Progenitor cell of endocrine pancreas (in vitro differentiated cells): ENCODE results near the gene SAXO1. TPM values are rescaled to one million over a fixed set of nuclear protein-coding genes. Genes with fewer than 3 reads are reported as not detected.

Source experiments
- DNase-seq: peaks from one replicate; pipeline ENCODE4 v3.0.0; 2021; ENCODE audit warnings: low spot score; ENCODE audit not compliant: unreplicated experiment
- H3K27ac Mint-ChIP-seq: 2 replicates; pipeline ENCODE4 v1.8.0; 2021; ENCODE audit warnings: mild to moderate bottlenecking, moderate library complexity, mixed read lengths
- H3K27me3 Mint-ChIP-seq: 2 replicates; pipeline ENCODE4 v1.8.0; 2021; ENCODE audit warnings: mixed read lengths
- H3K36me3 Mint-ChIP-seq: 2 replicates; pipeline ENCODE4 v1.8.0; 2022; ENCODE audit warnings: mixed read lengths; ENCODE audit not compliant: insufficient read depth
- H3K4me1 Mint-ChIP-seq: 2 replicates; pipeline ENCODE4 v1.8.0; 2021; ENCODE audit warnings: low read depth, mixed read lengths
- H3K4me3 Mint-ChIP-seq: 2 replicates; pipeline ENCODE4 v1.8.0; 2021; ENCODE audit warnings: low read depth, mild to moderate bottlenecking, moderate library complexity, mixed read lengths
- H3K9me3 Mint-ChIP-seq: 2 replicates; pipeline ENCODE4 v1.8.0; 2021; ENCODE audit warnings: low read depth, mixed read lengths
- total RNA-seq: library from RNA; stranded (reverse); gene quantifications from 2 replicates; pipeline ENCODE4 v1.2.1, GENCODE V29; 2021
- TF ChIP-seq, protein P1 (sequence below): fragments of 200-600 bp; sonication (generic); IDR thresholded peaks from one replicate; pipeline ENCODE4 v1.5.0; 2021; ENCODE audit warnings: antibody characterized with exemption, mild to moderate bottlenecking; ENCODE audit not compliant: unreplicated experiment

SAXO1 gene
- total RNA-seq, 1 donor from 2014 or later = not detected

DNA sequence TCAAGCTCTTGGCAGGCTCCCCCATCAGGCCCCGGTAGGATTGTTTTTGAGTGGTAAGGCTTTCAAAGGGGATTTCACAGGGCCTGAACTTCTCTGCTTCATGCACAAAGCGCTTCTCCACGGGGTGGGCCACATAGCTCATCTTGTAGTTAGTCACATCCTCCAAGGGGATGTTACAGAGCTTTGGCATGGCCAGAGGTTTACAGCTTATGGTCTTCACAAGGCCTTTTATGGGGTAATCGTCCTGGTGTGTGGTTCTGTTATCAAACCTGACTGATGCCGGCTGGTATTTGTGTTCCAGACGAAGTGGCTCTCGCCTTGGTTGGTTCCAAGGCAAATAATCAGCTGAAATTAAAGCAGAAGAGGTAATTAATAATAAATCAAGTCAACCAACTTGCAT lies 104.3 kb downstream of the SAXO1 start:
- Mint-ChIP-seq H3K9me3 (no peaks in the 10 kb centered on the region), H3K36me3 (no peaks in the 10 kb centered on the region), H3K4me1 (no peaks in the 10 kb centered on the region), H3K27me3 (no peaks in the 10 kb centered on the region), H3K27ac (no peak overlapping the region), H3K4me3 (no peak overlapping the region)
- DNase-seq = no peak
- TF ChIP-seq, protein P1, sequence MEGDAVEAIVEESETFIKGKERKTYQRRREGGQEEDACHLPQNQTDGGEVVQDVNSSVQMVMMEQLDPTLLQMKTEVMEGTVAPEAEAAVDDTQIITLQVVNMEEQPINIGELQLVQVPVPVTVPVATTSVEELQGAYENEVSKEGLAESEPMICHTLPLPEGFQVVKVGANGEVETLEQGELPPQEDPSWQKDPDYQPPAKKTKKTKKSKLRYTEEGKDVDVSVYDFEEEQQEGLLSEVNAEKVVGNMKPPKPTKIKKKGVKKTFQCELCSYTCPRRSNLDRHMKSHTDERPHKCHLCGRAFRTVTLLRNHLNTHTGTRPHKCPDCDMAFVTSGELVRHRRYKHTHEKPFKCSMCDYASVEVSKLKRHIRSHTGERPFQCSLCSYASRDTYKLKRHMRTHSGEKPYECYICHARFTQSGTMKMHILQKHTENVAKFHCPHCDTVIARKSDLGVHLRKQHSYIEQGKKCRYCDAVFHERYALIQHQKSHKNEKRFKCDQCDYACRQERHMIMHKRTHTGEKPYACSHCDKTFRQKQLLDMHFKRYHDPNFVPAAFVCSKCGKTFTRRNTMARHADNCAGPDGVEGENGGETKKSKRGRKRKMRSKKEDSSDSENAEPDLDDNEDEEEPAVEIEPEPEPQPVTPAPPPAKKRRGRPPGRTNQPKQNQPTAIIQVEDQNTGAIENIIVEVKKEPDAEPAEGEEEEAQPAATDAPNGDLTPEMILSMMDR = no peak

DNA sequence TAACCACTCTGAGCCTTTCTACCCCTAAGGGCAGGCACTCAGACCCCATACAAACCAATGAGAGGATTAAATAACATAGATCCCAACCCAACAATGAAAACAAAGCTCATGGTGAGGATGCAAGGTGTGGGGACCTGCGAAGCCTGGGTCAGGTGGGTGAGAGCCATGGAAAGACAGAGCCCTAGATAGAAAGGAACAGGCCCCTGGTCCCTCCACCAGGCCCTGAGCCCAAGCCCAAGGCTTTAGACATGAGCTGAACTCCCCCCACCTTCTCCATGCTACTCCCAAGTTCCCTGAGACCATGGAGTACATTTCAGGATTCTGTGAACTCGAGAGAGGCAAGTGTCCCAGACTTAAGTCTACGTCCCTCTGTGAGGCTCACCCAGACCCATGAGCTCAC lies 106.5 kb downstream of the SAXO1 start:
- Mint-ChIP-seq H3K36me3 (no peaks in the 10 kb centered on the region), H3K4me1 (peaks cover under 1% of the 10 kb centered on the region), H3K27ac (no peak overlapping the region), H3K4me3 (no peak overlapping the region), H3K9me3 (no peaks in the 10 kb centered on the region), H3K27me3 (no peaks in the 10 kb centered on the region)
- TF ChIP-seq, protein P1 = no peak
- DNase-seq = no peak

DNA sequence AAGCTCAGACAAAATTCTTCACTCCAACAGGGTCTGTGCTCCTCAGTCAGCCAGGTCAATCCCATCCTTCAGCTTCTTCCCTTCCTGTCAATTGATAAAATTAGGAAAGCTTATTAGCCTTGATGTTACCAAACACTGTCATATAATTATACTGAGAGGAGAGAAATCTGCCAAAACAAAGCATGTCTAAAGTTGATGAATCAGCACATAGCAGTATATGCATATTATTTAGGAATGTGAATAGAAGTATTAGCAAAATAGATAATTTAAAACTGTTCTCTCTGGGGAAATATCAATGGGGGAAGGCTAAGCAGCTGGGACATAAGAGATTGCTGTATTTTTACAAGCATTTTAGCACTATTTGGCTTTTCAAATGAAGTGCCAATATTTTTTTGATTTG lies 107.1 kb downstream of the SAXO1 start:
- peaks cover 3% of the 10 kb centered on the region for H3K4me1 Mint-ChIP-seq
- H3K9me3 Mint-ChIP-seq = no peaks in the 10 kb centered on the region
- TF ChIP-seq, protein P1 = no peak
- H3K36me3 Mint-ChIP-seq = no peaks in the 10 kb centered on the region
- H3K4me3 Mint-ChIP-seq = no peak overlapping the region
- DNase-seq = no peak
- no peak overlapping the region for H3K27ac Mint-ChIP-seq
- no peaks in the 10 kb centered on the region for H3K27me3 Mint-ChIP-seq

DNA sequence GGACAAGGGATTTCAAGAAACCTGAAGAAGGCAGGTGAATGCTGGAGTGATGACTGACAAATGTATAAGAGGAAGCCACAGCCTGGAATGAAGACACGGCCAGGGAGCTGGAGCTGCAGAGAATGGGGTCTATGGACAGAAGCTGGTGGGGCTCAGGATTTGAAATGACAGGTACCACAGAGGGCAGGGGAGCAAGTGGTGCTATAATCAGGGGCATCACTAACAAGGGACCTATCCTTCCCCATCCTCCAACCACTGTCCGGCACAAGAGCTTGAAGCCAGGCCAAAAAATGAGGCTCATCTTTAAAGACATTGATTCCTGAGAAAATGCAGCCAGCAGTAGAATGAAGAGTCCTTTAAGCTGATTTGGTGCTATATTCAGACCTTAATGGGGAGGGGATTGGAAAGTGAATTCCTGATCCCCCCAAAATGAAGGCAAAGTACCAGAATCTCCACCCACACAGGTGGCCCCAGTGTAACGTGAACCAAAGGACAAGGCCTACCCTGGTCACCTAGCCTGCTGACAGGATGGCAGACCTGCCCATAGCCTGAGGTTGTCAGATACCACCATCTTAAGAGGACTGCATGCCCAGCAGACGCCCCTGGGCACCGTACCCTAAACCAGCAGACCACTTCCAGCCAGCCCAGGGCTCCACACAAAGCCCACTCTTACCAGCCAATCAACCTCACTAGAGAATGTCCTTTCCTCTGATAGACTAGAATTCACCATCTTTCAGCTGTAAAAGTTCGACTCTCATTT lies 109.2 kb downstream of the SAXO1 start:
- Mint-ChIP-seq H3K27me3 (no peaks in the 10 kb centered on the region), H3K4me3 (no peak overlapping the region), H3K27ac (no peak overlapping the region), H3K4me1 (peaks cover 3% of the 10 kb centered on the region), H3K9me3 (no peaks in the 10 kb centered on the region), H3K36me3 (no peaks in the 10 kb centered on the region)
- TF ChIP-seq, protein P1 = no peak
- no peak for DNase-seq

DNA sequence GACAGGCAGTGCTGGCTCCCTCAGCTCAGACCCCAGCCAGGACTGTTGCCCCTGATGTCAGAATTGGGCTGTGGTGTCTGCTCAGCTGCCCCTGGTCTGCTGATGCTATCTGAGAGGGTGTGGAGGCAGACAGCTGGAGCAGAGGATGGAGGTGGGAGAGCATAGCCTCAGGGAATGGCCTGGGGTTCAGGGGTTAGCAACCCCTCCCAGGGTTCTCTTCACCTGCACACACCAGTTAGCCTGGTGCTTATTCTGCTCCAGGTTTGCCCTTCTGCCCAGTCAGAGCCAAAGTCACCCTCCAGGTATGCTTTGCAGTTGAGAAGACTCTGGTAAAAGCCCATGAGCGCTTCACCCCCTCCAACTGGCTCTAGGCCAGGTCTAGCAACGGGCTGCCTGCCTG lies 109.8 kb downstream of the SAXO1 start:
- TF ChIP-seq, protein P1 = no peak
- Mint-ChIP-seq H3K27me3 (no peaks in the 10 kb centered on the region), H3K9me3 (no peaks in the 10 kb centered on the region), H3K27ac (no peak overlapping the region), H3K4me3 (no peak overlapping the region), H3K4me1 (peaks cover 3% of the 10 kb centered on the region), H3K36me3 (no peaks in the 10 kb centered on the region)
- DNase-seq = no peak
